Ectodermal cell (in vitro differentiated cells): ENCODE data around the gene LRRC75B.
"Not testable (repeated sequence)": the region's sequence is repeated elsewhere in the genome, so short reads cannot be mapped to it uniquely, and the experiment has no call there.

ENCODE experiments used
- H3K27ac ChIP-seq: 2 replicates; pipeline ENCODE4 v1.7.0; 2013; ENCODE audit warnings: mild to moderate bottlenecking, low read depth, low read length; ENCODE audit not compliant: insufficient read depth, poor library complexity, severe bottlenecking
- H3K27me3 ChIP-seq: 2 replicates; pipeline ENCODE4 v1.7.0; 2013; ENCODE audit warnings: mild to moderate bottlenecking, low read length; ENCODE audit not compliant: insufficient read depth, control insufficient read depth, poor library complexity, severe bottlenecking
- H3K36me3 ChIP-seq: one replicate; pipeline ENCODE4 v1.7.0; 2013; ENCODE audit warnings: low read length; ENCODE audit not compliant: control insufficient read depth, insufficient read depth
- H3K4me1 ChIP-seq: one replicate; pipeline ENCODE4 v1.7.0; 2013; ENCODE audit warnings: low read length; ENCODE audit not compliant: control insufficient read depth, insufficient read depth
- H3K4me3 ChIP-seq: 2 replicates; pipeline ENCODE4 v1.7.0; 2013; ENCODE audit warnings: low read depth, low read length, control low read depth; ENCODE audit not compliant: insufficient read depth
- H3K9me3 ChIP-seq: 2 replicates; pipeline ENCODE4 v1.7.0; 2013; ENCODE audit warnings: mild to moderate bottlenecking, low read length, moderate library complexity; ENCODE audit not compliant: control insufficient read depth
- WGBS, 2 experiments: methylation state at CpG; one replicate each; pipeline ENCODE4 v1.1.7; 2013; ENCODE audit warnings: missing lambda C conversion rate in 2 of 2; 5-methylcytosine and 5-hydroxymethylcytosine counted together

LRRC75B gene

GRCh38 chr22:24553597-24554312 is 39.1 kb downstream of the LRRC75B start:
- Histone ChIP-seq H3K36me3 (peaks cover 15% of the 10 kb centered on the region), H3K27me3 (no peaks in the 10 kb centered on the region), H3K4me1 (peaks cover 12% of the 10 kb centered on the region), H3K27ac (no peak overlapping the region), H3K4me3 (peak overlapping the region; percentile 92), H3K9me3 (no peaks in the 10 kb centered on the region)
- 82 to 88% methylated on average over 11 to 12 of the region's 12 CpGs for WGBS, 2 experiments

- H3K4me3 ChIP-seq, H3K36me3 ChIP-seq, H3K27me3 ChIP-seq, H3K9me3 ChIP-seq, H3K27ac ChIP-seq: not testable (repeated sequence)
- peaks cover 12% of the 10 kb centered on the region for H3K4me1 ChIP-seq
- 89 to 91% methylated on average over 10 of the region's 10 CpGs for WGBS, 2 experiments
Measured at GRCh38 chr22:24552503-24553286, 40.2 kb downstream of the LRRC75B start.

GRCh38 chr22:24550902-24551435 is 41.9 kb downstream of the LRRC75B start:
- WGBS, 2 experiments, result 88 to 91% methylated on average over 6 of the region's 6 CpGs
- H3K4me3 ChIP-seq, result no peak overlapping the region
- H3K27me3 ChIP-seq, result no peaks in the 10 kb centered on the region
- no peaks in the 10 kb centered on the region for H3K9me3 ChIP-seq
- H3K36me3 ChIP-seq, result peaks cover 6% of the 10 kb centered on the region
- H3K27ac ChIP-seq, result no peak overlapping the region
- peaks cover 9% of the 10 kb centered on the region for H3K4me1 ChIP-seq

GRCh38 chr22:24550028-24550901 is 42.6 kb downstream of the LRRC75B start:
- WGBS, 2 experiments, result 92 to 96% methylated on average over 8 of the region's 8 CpGs
- H3K36me3 ChIP-seq, result peaks cover 6% of the 10 kb centered on the region

GRCh38 chr22:24548812-24549211 is 44.1 kb downstream of the LRRC75B start:
- 94 to 97% methylated on average over 4 of the region's 4 CpGs for WGBS, 2 experiments
- H3K27me3 ChIP-seq, result no peaks in the 10 kb centered on the region
- no peak overlapping the region for H3K27ac ChIP-seq
- no peak overlapping the region for H3K4me3 ChIP-seq
- H3K4me1 ChIP-seq, result peaks cover 7% of the 10 kb centered on the region
- no peaks in the 10 kb centered on the region for H3K9me3 ChIP-seq
- peaks cover 7% of the 10 kb centered on the region for H3K36me3 ChIP-seq

More at GRCh38 chr22:24550028-24550901, 42.6 kb downstream of the LRRC75B start:
- no peak overlapping the region for H3K27ac ChIP-seq
- no peak overlapping the region for H3K4me3 ChIP-seq
- no peaks in the 10 kb centered on the region for H3K9me3 ChIP-seq
- peaks cover 9% of the 10 kb centered on the region for H3K4me1 ChIP-seq
- H3K27me3 ChIP-seq, result no peaks in the 10 kb centered on the region

- Histone ChIP-seq H3K27ac (no peak overlapping the region), H3K4me1 (no peaks in the 10 kb centered on the region), H3K36me3 (peaks cover 27% of the 10 kb centered on the region), H3K27me3 (no peaks in the 10 kb centered on the region), H3K4me3 (no peak overlapping the region), H3K9me3 (no peaks in the 10 kb centered on the region)
- 97% methylated on average over 11 of the region's 11 CpGs for WGBS, 2 experiments
Measured at GRCh38 chr22:24543679-24544243, 49.1 kb downstream of the LRRC75B start.

- H3K4me1 ChIP-seq, result no peaks in the 10 kb centered on the region
- no peak overlapping the region for H3K27ac ChIP-seq
- WGBS, 2 experiments, result 91 to 93% methylated on average over 7 of the region's 7 CpGs
- no peaks in the 10 kb centered on the region for H3K27me3 ChIP-seq
- peaks cover 27% of the 10 kb centered on the region for H3K36me3 ChIP-seq
- H3K9me3 ChIP-seq, result no peaks in the 10 kb centered on the region
- H3K4me3 ChIP-seq, result no peak overlapping the region
Measured at GRCh38 chr22:24543185-24543601, 49.7 kb downstream of the LRRC75B start.

GRCh38 chr22:24542641-24543040 is 50.2 kb downstream of the LRRC75B start:
- 95 to 96% methylated on average over 9 of the region's 9 CpGs for WGBS, 2 experiments
- Histone ChIP-seq H3K9me3 (no peaks in the 10 kb centered on the region), H3K4me3 (no peak overlapping the region), H3K27ac (no peak overlapping the region), H3K4me1 (no peaks in the 10 kb centered on the region), H3K27me3 (no peaks in the 10 kb centered on the region), H3K36me3 (peaks cover 24% of the 10 kb centered on the region)

- WGBS, 2 experiments, result 94 to 95% methylated on average over 6 of the region's 6 CpGs
- peaks cover 21% of the 10 kb centered on the region for H3K36me3 ChIP-seq
Measured at GRCh38 chr22:24541681-24542515, 51.0 kb downstream of the LRRC75B start.

More at GRCh38 chr22:24541681-24542515, 51.0 kb downstream of the LRRC75B start:
- H3K4me3 ChIP-seq, result no peak overlapping the region
- H3K9me3 ChIP-seq, result no peaks in the 10 kb centered on the region
- H3K27ac ChIP-seq, result no peak overlapping the region
- H3K4me1 ChIP-seq, result no peaks in the 10 kb centered on the region
- H3K27me3 ChIP-seq, result no peaks in the 10 kb centered on the region
